GM18519 (cell line): ENCODE results near the gene PJVK.

Source experiments
- ATAC-seq: cut with Tn5 transposase; IDR thresholded peaks from one replicate; pipeline ENCODE4 v1.9.1; 2021; ENCODE audit warnings: mild to moderate bottlenecking, moderate library complexity; ENCODE audit not compliant: unreplicated experiment, low FRiP score

Gene PJVK

GRCh38 chr2:178479275-178479616 lies 28.1 kb downstream of the PJVK start:
- ATAC-seq, result no peak

- ATAC-seq, result no peak
Observed at GRCh38 chr2:178479758-178480226, 28.6 kb downstream of the PJVK start.

GRCh38 chr2:178480227-178481181 lies 29.3 kb downstream of the PJVK start, which contains the start of gene PLEKHA3:
Gene PLEKHA3 (plus strand): TSS chr2:178480457. CDS start chr2:178480870, 413 bp downstream.
- ATAC-seq, result peak; percentile 50

GRCh38 chr2:178482437-178482836 lies 31.3 kb downstream of the PJVK start:
- ATAC-seq, result no peak

- ATAC-seq, result no peak
Observed at GRCh38 chr2:178484245-178485041, 33.3 kb downstream of the PJVK start.

GRCh38 chr2:178485356-178485755 lies 34.2 kb downstream of the PJVK start:
- ATAC-seq, result no peak

- ATAC-seq, result no peak
Observed at GRCh38 chr2:178491612-178492011, 40.4 kb downstream of the PJVK start.

- ATAC-seq, result no peak
Observed at GRCh38 chr2:178496049-178496448, 44.9 kb downstream of the PJVK start.

- ATAC-seq, result peak; percentile 73
Observed at GRCh38 chr2:178498137-178498536, 47.0 kb downstream of the PJVK start.

- ATAC-seq, result no peak
Observed at GRCh38 chr2:178499640-178500039, 48.5 kb downstream of the PJVK start.

GRCh38 chr2:178502751-178503150 lies 51.6 kb downstream of the PJVK start:
- no peak for ATAC-seq

GRCh38 chr2:178506101-178506500 lies 54.9 kb downstream of the PJVK start:
- ATAC-seq, result no peak

- ATAC-seq, result no peak
Observed at GRCh38 chr2:178506524-178506923, 55.3 kb downstream of the PJVK start.

GRCh38 chr2:178506949-178507348 lies 55.8 kb downstream of the PJVK start:
- no peak for ATAC-seq

- ATAC-seq, result no peak
Observed at GRCh38 chr2:178508646-178509045, 57.5 kb downstream of the PJVK start.

GRCh38 chr2:178510384-178510783 lies 59.2 kb downstream of the PJVK start:
- ATAC-seq, result no peak
